HG02852 (cell line): ENCODE results near the gene SLC34A2.
"Not testable (repeated sequence)": the region's sequence is repeated elsewhere in the genome, so short reads cannot be mapped to it uniquely, and the experiment has no call there.

Experiments
- ATAC-seq: cut with Tn5 transposase; IDR thresholded peaks from one replicate; pipeline ENCODE4 v1.9.1; 2021; ENCODE audit warnings: mild to moderate bottlenecking, moderate library complexity; ENCODE audit not compliant: unreplicated experiment

The SLC34A2 gene

GRCh38 chr4:25654971-25655963, at the start of gene SLC34A2:
Gene SLC34A2, plus strand, starts transcription at chr4:25655851. Its CDS starts 6,650 bp downstream, at chr4:25662501.
- ATAC-seq, result no peak

GRCh38 chr4:25608644-25609043, 47.0 kb upstream of the SLC34A2 start:
- ATAC-seq, result no peak

GRCh38 chr4:25609976-25610375, 45.7 kb upstream of the SLC34A2 start:
- no peak for ATAC-seq

- ATAC-seq, result not testable (repeated sequence)
These were observed 42.0 kb upstream of the SLC34A2 start for GRCh38 chr4:25613613-25614012.

GRCh38 chr4:25614807-25615206, 40.8 kb upstream of the SLC34A2 start:
- ATAC-seq, result no peak

GRCh38 chr4:25621027-25621930, 34.4 kb upstream of the SLC34A2 start:
- ATAC-seq, result no peak

- ATAC-seq, result no peak
These were observed 31.0 kb upstream of the SLC34A2 start for GRCh38 chr4:25624616-25625015.

- ATAC-seq, result no peak
These were observed 27.2 kb upstream of the SLC34A2 start for GRCh38 chr4:25628451-25628850.

GRCh38 chr4:25632135-25632534, 23.5 kb upstream of the SLC34A2 start:
- ATAC-seq, result no peak

- no peak for ATAC-seq
These were observed 22.1 kb upstream of the SLC34A2 start for GRCh38 chr4:25633541-25633940.

GRCh38 chr4:25635501-25635900, 20.1 kb upstream of the SLC34A2 start:
- no peak for ATAC-seq

GRCh38 chr4:25637581-25638220, 17.9 kb upstream of the SLC34A2 start:
- ATAC-seq, result no peak

- ATAC-seq, result no peak
These were observed 17.4 kb upstream of the SLC34A2 start for GRCh38 chr4:25638221-25638601.

GRCh38 chr4:25638806-25639205, 16.8 kb upstream of the SLC34A2 start:
- no peak for ATAC-seq

GRCh38 chr4:25650311-25650710, 5.3 kb upstream of the SLC34A2 start:
- no peak for ATAC-seq

GRCh38 chr4:25651682-25652081, 4.0 kb upstream of the SLC34A2 start:
- no peak for ATAC-seq

- ATAC-seq, result no peak
These were observed 1.4 kb upstream of the SLC34A2 start for GRCh38 chr4:25654031-25654970.

- no peak for ATAC-seq
These were observed 380 bp downstream of the SLC34A2 start for GRCh38 chr4:25656031-25656430.

- no peak for ATAC-seq
These were observed 2.7 kb downstream of the SLC34A2 start for GRCh38 chr4:25658357-25658771.

GRCh38 chr4:25658777-25659176, 3.1 kb downstream of the SLC34A2 start:
- ATAC-seq, result no peak
